ENCODE measurements around the gene ATP5F1C. TPM values are rescaled to one million over a fixed set of nuclear protein-coding genes. Genes with fewer than 3 reads are reported as not detected.

Gene ATP5F1C
- total RNA-seq, 4 donors from 2014 or later = 190 to 380 (median 339) TPM

- no peaks in the 10 kb centered on the region for H3K9me3 ChIP-seq
- no peak overlapping the region for H3K4me3 ChIP-seq
- H3K27ac ChIP-seq = no peak overlapping the region
- no peak for TF ChIP-seq CTCF (IDR thresholded peaks at IDR 0.05)
- no peak for TF ChIP-seq POLR2A (IDR thresholded peaks at IDR 0.05)
- H3K36me3 ChIP-seq = no peaks in the 10 kb centered on the region
- H3K4me1 ChIP-seq = peaks cover 0 to 5% (median 0%) of the 10 kb centered on the region in 3 donors
- no peaks in the 10 kb centered on the region for H3K27me3 ChIP-seq
- intact Hi-C loops (cut with DNase I) = no loop called here
- no peak for DNase-seq
- WGBS, 2 donors = 88 to 95% methylated on average over 3 of the region's 3 CpGs
Observed at GRCh38 chr10:7853890-7854289, 65.9 kb downstream of the ATP5F1C start.

- DNase-seq = no peak
- Histone ChIP-seq H3K4me1 (peaks cover 0 to 5% (median 0%) of the 10 kb centered on the region in 3 donors), H3K4me3 (no peak overlapping the region), H3K9me3 (peaks cover 0 to 9% (median 0%) of the 10 kb centered on the region in 3 donors), H3K27me3 (no peaks in the 10 kb centered on the region), H3K36me3 (no peaks in the 10 kb centered on the region), H3K27ac (no peak overlapping the region)
- TF ChIP-seq CTCF (IDR thresholded peaks at IDR 0.05) = no peak
- no peak for TF ChIP-seq POLR2A (IDR thresholded peaks at IDR 0.05)
- intact Hi-C loops (cut with DNase I) = no loop called here
- WGBS, 2 donors = 99 to 100% methylated on average over 4 of the region's 4 CpGs
Observed at GRCh38 chr10:7855205-7855604, 67.2 kb downstream of the ATP5F1C start.

DNA sequence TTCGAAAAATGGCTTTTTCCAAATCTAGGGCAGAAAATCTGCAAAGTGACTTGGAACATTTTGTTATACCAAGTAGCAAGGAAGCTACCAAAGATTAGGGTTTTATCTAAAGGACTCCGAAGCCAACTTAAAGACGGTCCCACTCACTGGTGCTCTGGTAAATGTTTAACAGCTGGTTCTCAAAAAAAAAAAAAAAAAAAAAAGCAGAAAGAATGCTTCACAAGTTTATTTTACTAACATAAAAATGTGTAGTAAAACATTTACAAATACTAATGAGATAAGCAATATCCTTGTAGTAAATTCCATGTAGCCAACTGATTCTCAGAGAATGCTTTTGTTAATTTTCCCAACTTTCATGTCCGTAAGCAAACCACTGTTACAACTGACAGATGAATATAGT lies 68.7 kb downstream of the ATP5F1C start:
- no peak overlapping the region for H3K27ac ChIP-seq
- H3K9me3 ChIP-seq = peaks cover 0 to 22% (median 6%) of the 10 kb centered on the region in 3 donors
- H3K4me1 ChIP-seq = peaks cover 0 to 5% (median 0%) of the 10 kb centered on the region in 3 donors
- no peaks in the 10 kb centered on the region for H3K36me3 ChIP-seq
- DNase-seq = no peak
- no peak overlapping the region for H3K4me3 ChIP-seq
- H3K27me3 ChIP-seq = no peaks in the 10 kb centered on the region
- no peak for TF ChIP-seq CTCF (IDR thresholded peaks at IDR 0.05)
- no peak for TF ChIP-seq POLR2A (IDR thresholded peaks at IDR 0.05)
- intact Hi-C loops (cut with DNase I) = no loop called here
- 39 to 79% methylated on average over 4 of the region's 4 CpGs for WGBS, 2 donors

DNA sequence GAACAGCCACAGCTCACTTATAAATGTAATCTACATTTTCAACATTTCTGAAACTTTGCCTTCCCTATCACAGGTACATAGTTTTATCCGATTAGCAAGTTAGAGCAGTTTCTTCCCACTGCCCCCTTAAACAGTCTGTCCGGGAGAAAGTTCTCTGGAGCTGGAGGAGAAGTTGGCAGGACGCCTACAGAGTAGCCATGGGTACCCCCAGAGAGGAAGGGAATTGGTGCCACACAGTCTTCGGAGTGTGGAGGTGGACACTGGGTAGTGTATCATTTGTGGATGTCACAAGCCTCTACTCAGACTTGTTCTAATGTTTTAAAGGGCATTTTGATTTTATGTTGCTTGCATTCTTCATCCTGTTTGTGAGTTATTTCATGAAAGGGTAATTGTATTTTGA lies 69.3 kb downstream of the ATP5F1C start:
- intact Hi-C loops (cut with DNase I) = no loop called here
- TF ChIP-seq CTCF (IDR thresholded peaks at IDR 0.05) = no peak
- TF ChIP-seq POLR2A (IDR thresholded peaks at IDR 0.05) = no peak
- Histone ChIP-seq H3K36me3 (no peaks in the 10 kb centered on the region), H3K27ac (no peak overlapping the region), H3K9me3 (peaks cover 0 to 28% (median 11%) of the 10 kb centered on the region in 3 donors), H3K27me3 (no peaks in the 10 kb centered on the region), H3K4me3 (no peak overlapping the region), H3K4me1 (peaks cover 0 to 5% (median 0%) of the 10 kb centered on the region in 3 donors)
- 69 to 100% methylated on average over 2 to 3 of the region's 4 CpGs for WGBS, 2 donors
- DNase-seq = no peak

Other genes starting within 250 kb of the ATP5F1C start
- gene ITIH5, start 121.2 kb upstream of the ATP5F1C start, total RNA-seq = 10 to 100 TPM in 1 of 4 donors, 1 to 10 TPM in 3; 2.2 to 21.4 (median 3.3) TPM
- not detected for gene ITIH2, start 84.9 kb upstream of the ATP5F1C start, total RNA-seq
- gene KIN, start 184 bp upstream of the ATP5F1C start, total RNA-seq = 1 to 10 TPM; 5.3 to 9.6 (median 6.4) TPM
- gene TAF3, start 30.3 kb downstream of the ATP5F1C start, total RNA-seq = 1 to 10 TPM; 2.6 to 5.1 (median 3.6) TPM